Putamen (tissue), 1 donor: ENCODE data around the gene LRRC8E.

Source experiments
- DNase-seq: peaks from one replicate; pipeline ENCODE4 v3.0.0-alpha.2; 2016; ENCODE audit warnings: low spot score

Gene LRRC8E

GRCh38 chr19:7868326-7868670 is 20.0 kb upstream of the LRRC8E start:
- DNase-seq, result no peak

- peak; percentile 52 for DNase-seq
Observed at GRCh38 chr19:7868671-7869452, 19.4 kb upstream of the LRRC8E start.

- DNase-seq, result no peak
Observed at GRCh38 chr19:7869453-7869909, 18.8 kb upstream of the LRRC8E start.

- no peak for DNase-seq
Observed at GRCh38 chr19:7869910-7870511, 18.3 kb upstream of the LRRC8E start.

GRCh38 chr19:7870571-7871436 is 17.5 kb upstream of the LRRC8E start:
- DNase-seq, result no peak

- DNase-seq, result no peak
Observed at GRCh38 chr19:7871437-7872305, 16.6 kb upstream of the LRRC8E start.

- no peak for DNase-seq
Observed at GRCh38 chr19:7872306-7873204, 15.8 kb upstream of the LRRC8E start.

- DNase-seq, result no peak
Observed at GRCh38 chr19:7873304-7874075, 14.8 kb upstream of the LRRC8E start.

GRCh38 chr19:7874076-7874896 is 14.0 kb upstream of the LRRC8E start, which contains the start of gene PRR36:
TSS of gene PRR36 (minus strand) at chr19:7874390. CDS start at chr19:7873689, 701 bp downstream.
- DNase-seq, result no peak

GRCh38 chr19:7874897-7875273 is 13.4 kb upstream of the LRRC8E start:
- no peak for DNase-seq

- no peak for DNase-seq
Observed at GRCh38 chr19:7877249-7877836, 11.0 kb upstream of the LRRC8E start.

- DNase-seq, result no peak
Observed at GRCh38 chr19:7879111-7879807, 9.1 kb upstream of the LRRC8E start.

- no peak for DNase-seq
Observed at GRCh38 chr19:7879836-7880235, 8.5 kb upstream of the LRRC8E start.

GRCh38 chr19:7881910-7882309 is 6.4 kb upstream of the LRRC8E start:
- no peak for DNase-seq

- no peak for DNase-seq
Observed at GRCh38 chr19:7883105-7883504, 5.2 kb upstream of the LRRC8E start.

GRCh38 chr19:7883796-7884570 is 4.3 kb upstream of the LRRC8E start:
- no peak for DNase-seq

GRCh38 chr19:7885818-7886217 is 2.5 kb upstream of the LRRC8E start:
- no peak for DNase-seq
